Urinary bladder (tissue), 4 donors: Measurements from ENCODE around the gene FOXF2. TPM values are rescaled to one million over a fixed set of nuclear protein-coding genes. Genes with fewer than 3 reads are reported as not detected.

ENCODE experiments used
- DNase-seq: peaks from one replicate; pipeline ENCODE4 v3.0.0-alpha.2; 2015; ENCODE audit errors: extremely low spot score
- H3K27ac ChIP-seq: one replicate; pipeline ENCODE4 v1.5.1; 2013; ENCODE audit warnings: low read depth, mild to moderate bottlenecking, moderate library complexity
- H3K36me3 ChIP-seq: one replicate; pipeline ENCODE4 v1.6.1; 2013; ENCODE audit warnings: mild to moderate bottlenecking, moderate library complexity; ENCODE audit not compliant: insufficient read depth
- H3K4me1 ChIP-seq: one replicate; pipeline ENCODE4 v1.6.1; 2013; ENCODE audit warnings: mild to moderate bottlenecking, moderate library complexity; ENCODE audit not compliant: insufficient read depth
- H3K4me3 ChIP-seq: one replicate; pipeline ENCODE4 v1.5.1; 2013; ENCODE audit warnings: low read depth, low read length
- WGBS: extraction: QIAGEN DNeasy Blood & Tissue Kit; methylation state at CpG from one replicate; pipeline ENCODE4 v1.1.7; 2013; 5-methylcytosine and 5-hydroxymethylcytosine counted together
- polyA plus RNA-seq: library from polyadenylated mRNA; stranded (reverse); fragments of 200-250 nt; gene quantifications from one replicate; pipeline ENCODE4 v1.2.3, GENCODE V29; 2013
- total RNA-seq: library from RNA; depleted of rRNA; stranded (reverse); fragments of >200 nt; gene quantifications from one replicate; pipeline ENCODE4 v1.2.3, GENCODE V29; 2014
- donor health status: healthy with polysubstance abuse.
- donor health status: healthy.

The FOXF2 gene
- total and polyA plus RNA-seq, 2 donors: 6.6 to 13.1 TPM

DNA sequence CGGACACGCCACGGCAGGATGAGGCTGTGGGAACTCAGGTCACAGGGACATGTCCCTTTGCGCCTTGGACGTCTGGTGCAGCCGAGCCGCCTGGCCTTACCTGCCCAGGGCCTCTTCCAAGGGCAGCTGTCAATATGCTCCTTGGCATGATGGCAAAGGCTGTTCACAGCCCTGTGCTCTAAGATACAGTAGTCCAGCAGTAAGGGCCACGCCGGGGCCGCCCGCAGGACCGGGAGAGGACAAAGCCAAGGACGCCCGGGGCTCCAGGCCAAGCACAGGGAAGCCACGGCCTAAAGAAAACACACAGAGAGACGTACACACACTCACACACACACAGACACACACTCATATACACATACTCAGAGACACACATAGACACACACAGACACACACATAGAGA is 13.0 kb downstream of the FOXF2 start:
- WGBS: 87% methylated on average over 16 of the region's 16 CpGs
- no peaks in the 10 kb centered on the region for H3K36me3 ChIP-seq
- H3K4me1 ChIP-seq: no peaks in the 10 kb centered on the region
- no peak for DNase-seq
- no peak overlapping the region for H3K4me3 ChIP-seq
- H3K27ac ChIP-seq: no peak overlapping the region

DNA sequence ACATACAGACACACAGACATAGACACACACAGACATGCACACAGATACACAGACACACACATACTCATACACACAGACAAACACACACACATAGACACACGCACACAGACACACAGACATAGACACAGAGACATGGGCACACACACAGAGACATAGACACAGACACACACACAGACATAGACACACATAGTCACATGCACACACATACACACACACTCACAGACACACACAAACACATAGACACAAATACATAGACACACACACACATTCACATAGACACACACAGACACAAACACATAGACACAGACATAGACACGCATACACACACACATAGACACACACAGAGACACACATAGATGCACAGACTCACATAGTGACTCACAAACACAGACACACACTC is 13.5 kb downstream of the FOXF2 start:
- DNase-seq: no peak
- no peaks in the 10 kb centered on the region for H3K36me3 ChIP-seq
- no peak overlapping the region for H3K4me3 ChIP-seq
- H3K27ac ChIP-seq: no peak overlapping the region
- no peaks in the 10 kb centered on the region for H3K4me1 ChIP-seq
- WGBS: 92% methylated on average over 2 of the region's 2 CpGs

DNA sequence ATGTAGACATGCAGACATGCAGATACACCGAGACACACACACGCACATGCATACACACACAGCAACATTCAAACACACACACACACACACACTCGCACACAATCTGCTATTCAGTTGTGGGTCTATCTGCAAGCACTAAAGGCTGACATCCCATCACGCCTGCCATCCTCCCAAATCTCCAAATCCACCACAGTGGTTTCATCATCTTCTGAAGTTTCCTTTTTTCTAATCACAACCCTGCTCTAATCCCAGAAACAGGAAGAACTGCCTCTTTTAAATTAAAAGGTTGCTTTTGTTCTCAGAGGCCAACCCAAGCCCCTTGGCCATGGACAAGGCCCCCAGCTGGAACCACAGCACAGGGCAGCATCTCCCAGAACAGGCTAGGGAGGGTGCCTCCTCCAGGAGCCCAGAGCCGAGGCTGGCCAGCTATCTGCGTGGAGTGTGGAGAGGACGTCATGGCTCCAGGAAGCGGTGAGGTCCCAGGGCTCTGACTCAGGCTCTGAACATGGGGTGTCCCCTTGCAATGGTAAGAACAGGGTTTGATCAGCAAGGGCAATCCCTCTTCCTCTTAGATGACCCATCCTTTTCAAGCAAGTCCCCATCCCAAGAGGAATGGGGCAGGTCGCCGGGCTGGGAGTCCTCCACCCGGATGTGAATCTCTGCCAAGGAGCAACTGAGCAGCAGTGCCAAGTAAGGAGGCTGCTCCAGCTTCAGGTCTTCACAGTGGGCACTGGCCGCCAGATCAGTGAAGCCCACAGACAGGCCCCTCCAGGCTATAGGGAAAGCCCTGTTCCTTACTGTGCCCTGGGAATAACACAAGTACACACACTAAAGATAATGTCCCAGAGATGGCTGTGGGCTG is 14.7 kb downstream of the FOXF2 start:
- DNase-seq: no peak
- 85% methylated on average over 12 of the region's 12 CpGs for WGBS

DNA sequence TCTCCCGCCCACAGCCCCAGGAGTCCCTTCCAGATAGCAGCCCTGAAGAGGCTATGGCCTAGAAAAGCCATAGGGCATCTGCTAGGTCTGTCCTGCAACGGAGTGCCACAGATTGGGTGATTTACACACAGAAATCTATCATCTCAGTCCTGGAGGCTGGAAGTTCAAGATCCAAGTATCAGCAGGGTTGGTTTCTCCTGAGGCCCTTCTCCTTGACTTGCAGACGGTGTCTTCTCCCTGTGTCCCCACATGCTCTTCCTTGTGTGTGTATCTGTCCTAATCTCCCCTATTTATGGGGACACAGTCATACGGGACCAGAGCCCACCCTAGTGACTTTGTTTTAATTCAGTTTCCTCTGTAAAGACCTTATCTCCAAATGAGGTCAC is 15.3 kb downstream of the FOXF2 start:
- Histone ChIP-seq H3K4me1 (no peaks in the 10 kb centered on the region), H3K27ac (no peak overlapping the region), H3K36me3 (no peaks in the 10 kb centered on the region), H3K4me3 (no peak overlapping the region)
- DNase-seq: no peak
- 86% methylated on average over 4 of the region's 4 CpGs for WGBS

More for the DNA sequence above, 14.7 kb downstream of the FOXF2 start:
- H3K4me1 ChIP-seq: no peaks in the 10 kb centered on the region
- no peaks in the 10 kb centered on the region for H3K36me3 ChIP-seq
- H3K4me3 ChIP-seq: no peak overlapping the region
- H3K27ac ChIP-seq: no peak overlapping the region

DNA sequence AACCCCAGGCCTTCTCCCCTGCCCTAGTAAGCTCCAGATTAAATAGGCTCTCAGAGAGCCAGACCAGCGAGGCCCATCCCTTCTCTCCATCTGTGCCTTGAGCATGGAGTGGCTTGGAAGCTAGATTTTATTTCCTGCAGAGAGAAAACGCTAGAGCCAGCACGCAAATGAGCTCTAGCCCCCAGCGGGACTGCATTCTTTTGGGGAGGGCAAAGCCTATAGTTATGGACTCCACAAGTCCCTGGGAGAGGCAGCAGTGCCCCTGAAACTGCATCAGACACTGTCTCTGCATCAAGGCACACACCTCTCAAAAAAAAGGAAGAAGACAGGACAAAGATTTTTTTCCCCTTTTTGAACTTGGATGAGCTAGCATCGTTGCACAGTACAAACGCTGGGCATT is 15.8 kb downstream of the FOXF2 start:
- H3K27ac ChIP-seq: no peak overlapping the region
- H3K36me3 ChIP-seq: no peaks in the 10 kb centered on the region
- no peak for DNase-seq
- no peaks in the 10 kb centered on the region for H3K4me1 ChIP-seq
- 79% methylated on average over 6 of the region's 6 CpGs for WGBS
- H3K4me3 ChIP-seq: no peak overlapping the region

DNA sequence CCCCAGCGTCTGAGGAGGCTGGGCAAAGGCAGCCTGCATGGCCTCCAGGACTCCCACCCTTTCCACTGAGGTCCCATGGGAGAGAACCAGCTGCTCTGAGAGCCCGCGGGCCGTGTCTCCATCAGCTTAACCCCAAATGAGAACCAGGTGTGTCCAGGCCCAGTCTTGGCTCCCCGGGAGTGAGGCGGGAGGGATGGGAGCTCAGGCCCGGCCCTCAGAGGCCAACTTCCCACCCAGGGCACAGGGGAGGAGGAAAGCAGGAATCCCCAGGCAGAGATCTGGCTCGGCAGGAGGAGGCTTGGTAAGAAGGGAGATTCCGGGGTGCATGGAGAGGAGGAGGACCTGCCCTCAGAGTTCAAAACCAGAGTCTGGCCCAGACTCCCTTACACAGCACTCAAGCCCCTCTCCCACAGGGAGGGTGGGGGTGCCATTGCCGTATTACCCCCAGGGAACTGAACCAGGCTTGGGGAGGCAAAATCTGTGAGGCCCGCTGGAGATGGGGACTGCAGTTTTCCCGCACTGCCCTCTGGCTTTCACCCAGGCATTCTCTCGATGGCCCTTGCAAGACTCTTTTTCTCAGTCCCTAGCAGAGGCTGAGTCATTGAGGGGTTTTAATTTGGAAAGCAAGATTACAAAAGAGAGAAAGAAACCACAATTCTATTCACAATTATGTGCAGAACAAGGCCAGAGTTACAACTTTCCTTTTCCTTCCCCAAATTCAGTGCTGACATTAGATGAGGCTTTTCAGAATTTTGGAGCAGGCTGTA is 17.1 kb downstream of the FOXF2 start:
- H3K27ac ChIP-seq: no peak overlapping the region
- 77% methylated on average over 13 of the region's 13 CpGs for WGBS
- H3K36me3 ChIP-seq: no peaks in the 10 kb centered on the region
- H3K4me1 ChIP-seq: no peaks in the 10 kb centered on the region
- no peak overlapping the region for H3K4me3 ChIP-seq
- no peak for DNase-seq

DNA sequence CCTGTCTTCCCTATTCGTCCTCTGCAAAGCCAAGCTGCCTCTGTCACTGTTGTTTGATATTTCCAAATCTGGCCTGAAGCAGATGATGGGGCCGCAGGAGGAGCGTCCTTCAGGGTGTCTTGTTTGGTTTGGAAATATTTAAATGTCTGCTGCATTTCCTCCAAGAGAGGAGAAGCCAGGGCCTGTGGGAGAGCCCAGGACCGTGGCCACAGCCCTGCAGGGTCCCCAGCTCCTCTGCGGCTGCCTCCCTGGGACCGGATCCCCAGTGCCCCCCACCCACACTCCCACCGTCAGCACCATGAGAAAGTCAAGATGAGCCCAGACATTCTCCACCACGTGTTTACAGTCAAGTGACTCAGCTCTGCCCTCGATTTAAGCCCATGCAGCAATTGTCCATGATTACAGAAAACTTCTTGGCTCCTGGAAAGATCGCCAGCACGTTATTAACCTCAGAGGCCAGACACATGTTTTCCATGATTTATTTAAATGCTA is 18.2 kb downstream of the FOXF2 start:
- no peaks in the 10 kb centered on the region for H3K36me3 ChIP-seq
- no peak for DNase-seq
- peak overlapping the region; percentile 48 for H3K27ac ChIP-seq
- 35% methylated on average over 11 of the region's 11 CpGs for WGBS
- no peak overlapping the region for H3K4me3 ChIP-seq
- no peaks in the 10 kb centered on the region for H3K4me1 ChIP-seq

DNA sequence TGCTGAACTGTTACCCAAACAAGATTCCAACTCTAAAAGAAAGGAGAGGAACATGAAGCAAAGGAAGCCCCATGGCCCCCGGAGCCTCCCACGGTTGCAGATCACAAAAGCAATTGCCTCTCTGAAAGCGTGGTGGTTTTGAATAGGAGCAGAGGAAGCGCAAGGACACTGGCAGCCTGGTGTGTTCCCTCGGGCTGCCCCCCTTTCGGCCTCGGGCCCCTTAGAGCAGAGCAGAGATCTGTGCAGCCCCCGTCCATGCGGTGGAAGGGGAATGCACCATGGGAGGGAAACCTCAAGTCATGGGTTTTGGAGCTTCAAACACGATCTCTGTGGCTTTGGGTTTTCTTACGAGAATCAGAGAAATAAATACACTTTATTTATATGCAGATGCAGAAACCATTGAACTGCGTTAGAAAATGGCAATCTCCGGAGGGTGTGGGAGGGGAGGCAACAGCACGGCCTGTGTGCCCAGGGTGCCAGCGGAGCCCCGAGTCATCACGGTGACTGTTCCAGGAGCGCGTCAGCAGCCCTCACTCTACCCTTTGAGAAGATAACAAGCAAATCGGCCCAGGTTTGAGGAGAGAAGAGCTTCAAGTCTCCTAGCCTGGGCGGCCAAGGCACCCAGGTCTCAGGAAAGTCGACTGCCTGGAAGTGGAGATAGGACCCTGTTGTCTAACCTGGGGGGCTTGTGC is 20.5 kb downstream of the FOXF2 start:
- H3K27ac ChIP-seq: no peak overlapping the region
- 71% methylated on average over 22 of the region's 22 CpGs for WGBS
- DNase-seq: no peak

DNA sequence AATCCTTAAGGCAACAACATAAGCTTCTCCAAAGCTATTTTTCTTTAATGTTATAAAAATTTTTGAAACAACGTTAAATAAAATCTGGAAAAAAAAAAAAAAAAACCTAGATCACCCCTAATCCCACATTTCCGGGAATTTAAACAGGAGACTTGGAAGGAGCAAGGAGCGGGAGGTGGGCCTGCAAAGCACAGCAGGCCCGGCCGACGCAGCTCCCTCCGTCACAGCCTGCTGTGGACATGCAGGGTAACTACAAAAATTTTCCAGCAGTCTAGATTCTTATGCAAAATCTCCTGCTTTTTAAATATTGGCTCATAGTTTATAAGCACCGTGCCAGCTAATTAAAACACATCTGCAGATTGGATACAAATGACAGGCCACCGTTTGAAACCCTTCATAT is 23.5 kb downstream of the FOXF2 start:
- no peak for DNase-seq
- 57% methylated on average over 9 of the region's 9 CpGs for WGBS
- no peaks in the 10 kb centered on the region for H3K4me1 ChIP-seq
- H3K36me3 ChIP-seq: no peaks in the 10 kb centered on the region
- H3K27ac ChIP-seq: no peak overlapping the region
- H3K4me3 ChIP-seq: no peak overlapping the region

More for the DNA sequence above, 20.5 kb downstream of the FOXF2 start:
- Histone ChIP-seq H3K36me3 (no peaks in the 10 kb centered on the region), H3K4me3 (no peak overlapping the region), H3K4me1 (no peaks in the 10 kb centered on the region)

DNA sequence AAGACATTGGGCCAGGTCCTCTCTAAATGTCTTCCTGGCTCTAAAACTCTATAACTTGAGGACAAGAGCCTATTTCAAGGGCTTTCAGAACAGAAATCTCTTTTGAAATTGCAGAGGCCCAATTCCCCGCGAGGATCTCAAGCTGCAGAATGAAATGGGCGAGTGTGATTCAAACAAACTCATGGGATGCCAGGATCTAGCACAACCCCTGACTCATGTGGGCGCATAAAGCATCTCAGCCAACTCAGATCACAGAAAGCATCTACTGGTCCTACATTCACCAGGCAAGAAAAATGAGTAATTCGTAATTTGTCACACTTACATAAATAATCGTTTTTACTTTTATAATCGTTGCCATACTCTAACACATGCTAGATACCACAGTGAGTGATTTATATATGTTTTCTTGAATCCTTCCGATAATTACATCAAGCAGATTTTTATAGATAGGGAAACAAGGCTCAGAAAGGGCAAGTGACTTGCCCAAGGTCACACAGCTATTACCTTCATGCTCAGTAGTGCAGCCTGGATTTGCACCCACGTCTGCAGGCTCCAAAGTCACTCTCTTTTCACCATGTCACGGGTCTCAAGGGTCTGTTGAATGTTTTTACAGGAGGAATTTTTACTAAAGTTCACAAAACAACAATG is 26.2 kb downstream of the FOXF2 start:
- WGBS: 91% methylated on average over 10 of the region's 10 CpGs
- Histone ChIP-seq H3K36me3 (no peaks in the 10 kb centered on the region), H3K27ac (no peak overlapping the region), H3K4me1 (no peaks in the 10 kb centered on the region), H3K4me3 (no peak overlapping the region)
- no peak for DNase-seq

DNA sequence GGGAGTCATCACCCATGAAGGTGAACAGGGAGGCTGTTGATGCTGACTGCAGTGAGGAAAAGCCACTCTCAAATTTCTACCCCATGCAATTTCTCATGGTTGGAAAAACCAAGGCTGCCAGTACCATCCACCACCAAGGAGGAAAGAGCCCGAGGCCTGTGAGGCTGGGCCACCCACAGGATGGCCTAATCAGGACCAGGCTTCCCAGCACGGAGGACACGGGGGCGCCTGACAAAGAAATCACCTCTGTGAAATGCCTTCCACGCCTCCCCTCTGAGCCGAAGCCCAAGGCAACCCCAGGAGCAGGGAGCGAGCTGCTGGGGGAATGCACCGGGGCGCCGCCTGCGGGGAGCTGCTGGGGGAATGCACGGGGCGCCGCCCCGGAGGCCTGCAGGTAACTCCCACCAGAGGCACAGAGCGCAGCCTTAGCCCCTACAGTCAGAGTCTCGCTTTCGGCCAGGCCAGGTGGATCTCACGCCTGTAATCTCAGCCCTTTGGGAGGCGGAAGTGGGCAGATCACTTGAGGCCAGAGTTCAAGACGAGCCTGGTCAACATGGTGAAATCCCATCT is 26.9 kb downstream of the FOXF2 start:
- Histone ChIP-seq H3K4me3 (no peak overlapping the region), H3K27ac (no peak overlapping the region), H3K4me1 (no peaks in the 10 kb centered on the region), H3K36me3 (no peaks in the 10 kb centered on the region)
- WGBS: 77% methylated on average over 21 of the region's 21 CpGs
- no peak for DNase-seq

DNA sequence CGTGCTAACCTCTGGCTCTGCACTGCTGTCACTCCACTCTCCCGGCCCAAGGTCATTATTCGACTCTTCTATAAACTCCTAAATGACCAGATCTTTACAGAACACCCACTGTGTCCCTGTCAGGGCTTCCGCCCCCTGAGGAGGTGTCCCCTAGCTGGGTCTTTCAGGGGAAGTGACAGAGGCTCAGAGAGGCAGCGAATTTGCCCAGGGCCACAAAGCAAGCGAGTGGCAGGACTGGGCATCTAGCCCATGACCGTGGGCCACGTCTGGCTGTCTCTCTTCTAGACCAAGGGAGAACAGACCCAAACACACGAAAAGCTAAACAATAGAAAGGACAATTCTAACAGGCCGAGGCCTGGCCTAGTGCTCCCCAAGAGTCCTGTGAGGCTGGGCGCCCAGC is 27.4 kb downstream of the FOXF2 start:
- WGBS: 90% methylated on average over 11 of the region's 11 CpGs
- Histone ChIP-seq H3K36me3 (no peaks in the 10 kb centered on the region), H3K4me1 (no peaks in the 10 kb centered on the region), H3K27ac (no peak overlapping the region), H3K4me3 (no peak overlapping the region)
- DNase-seq: no peak

DNA sequence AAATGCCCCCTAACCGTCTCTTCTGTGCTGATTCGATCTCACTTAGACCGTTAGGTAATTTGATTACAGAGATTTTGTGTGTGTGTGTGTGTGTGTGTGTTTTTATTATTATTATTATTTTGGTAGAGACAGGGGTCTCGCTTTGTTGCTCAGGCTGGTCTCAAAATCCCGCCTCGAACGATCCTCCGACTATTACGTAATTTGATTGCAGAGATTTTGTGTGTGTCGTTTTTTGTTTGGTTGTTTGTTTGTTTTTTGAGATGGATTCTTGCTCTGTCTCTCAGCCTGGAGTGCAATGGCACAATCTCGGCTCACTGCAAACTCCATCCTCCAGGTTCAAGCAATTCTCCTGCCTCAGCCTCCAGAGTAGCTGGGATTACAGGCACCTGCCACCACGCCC is 28.3 kb downstream of the FOXF2 start:
- Histone ChIP-seq H3K4me3 (no peak overlapping the region), H3K27ac (no peak overlapping the region), H3K36me3 (no peaks in the 10 kb centered on the region), H3K4me1 (no peaks in the 10 kb centered on the region)
- no peak for DNase-seq
- 92% methylated on average over 12 of the region's 12 CpGs for WGBS
